MG63 (cell line): ENCODE data around the gene USP12. TPM values are rescaled to one million over a fixed set of nuclear protein-coding genes. Genes with fewer than 3 reads are reported as not detected.

Experiments used
- DNase-seq: peaks from one replicate; pipeline ENCODE4 v3.0.0-alpha.2; 2020
- H3K27me3 ChIP-seq: fragments of 250-450 bp; sonication (Bioruptor Pico); 2 replicates; pipeline ENCODE4 v1.5.1; 2020; ENCODE audit warnings: mild to moderate bottlenecking, moderate library complexity
- H3K36me3 ChIP-seq: fragments of 250-450 bp; sonication (Bioruptor Pico); 2 replicates; pipeline ENCODE4 v1.5.1; 2020; ENCODE audit warnings: mild to moderate bottlenecking, moderate library complexity
- H3K4me3 ChIP-seq: fragments of 250-450 bp; sonication (Bioruptor Pico); 2 replicates; pipeline ENCODE4 v1.5.1; 2020; ENCODE audit warnings: mild to moderate bottlenecking, moderate library complexity
- H3K9me3 ChIP-seq: fragments of 250-450 bp; sonication (Bioruptor Pico); 2 replicates; pipeline ENCODE4 v1.5.1; 2020; ENCODE audit warnings: mild to moderate bottlenecking, moderate library complexity
- total RNA-seq: library from RNA; depleted of rRNA; stranded (reverse); fragments of >200 nt; shearing (Covaris generic); gene quantifications from 2 replicates; pipeline ENCODE4 v1.2.3, GENCODE V29; 2014; ENCODE audit warnings: low replicate concordance

USP12 gene
- total RNA-seq, 1 experiment from 2014 or later = 15.1 TPM

DNA sequence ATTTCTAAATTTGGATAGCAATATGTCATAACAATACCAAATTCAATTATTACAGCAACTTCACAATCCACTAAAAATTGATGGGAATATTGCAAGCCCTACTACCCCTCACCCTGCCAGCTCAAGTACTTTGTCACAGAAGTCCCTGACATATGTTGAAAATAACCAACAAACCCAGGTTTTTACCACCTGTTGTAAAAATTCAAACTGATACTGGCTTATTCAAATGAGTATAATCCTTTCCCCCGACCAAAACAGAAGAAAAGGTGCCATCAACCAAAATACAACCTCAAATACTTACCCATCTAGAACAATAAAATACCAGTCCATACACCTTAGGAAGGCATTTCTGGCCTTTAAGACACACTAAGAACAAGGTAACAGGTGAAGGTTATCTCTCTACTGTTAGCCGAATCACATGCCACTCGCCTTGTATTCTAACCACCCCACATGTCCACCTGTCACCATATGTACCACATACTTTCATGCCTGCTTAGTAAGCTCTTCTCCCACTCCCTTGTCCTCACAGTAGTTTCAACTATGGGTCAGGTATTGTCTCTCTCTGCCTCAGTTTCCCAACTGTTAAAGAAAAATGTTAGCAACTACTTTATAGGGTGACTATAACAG is 53.1 kb downstream of the USP12 start:
- Histone ChIP-seq H3K4me3 (no peak overlapping the region), H3K27me3 (no peaks in the 10 kb centered on the region), H3K36me3 (peaks cover 19% of the 10 kb centered on the region), H3K9me3 (peaks cover 4% of the 10 kb centered on the region)
- DNase-seq = no peak

DNA sequence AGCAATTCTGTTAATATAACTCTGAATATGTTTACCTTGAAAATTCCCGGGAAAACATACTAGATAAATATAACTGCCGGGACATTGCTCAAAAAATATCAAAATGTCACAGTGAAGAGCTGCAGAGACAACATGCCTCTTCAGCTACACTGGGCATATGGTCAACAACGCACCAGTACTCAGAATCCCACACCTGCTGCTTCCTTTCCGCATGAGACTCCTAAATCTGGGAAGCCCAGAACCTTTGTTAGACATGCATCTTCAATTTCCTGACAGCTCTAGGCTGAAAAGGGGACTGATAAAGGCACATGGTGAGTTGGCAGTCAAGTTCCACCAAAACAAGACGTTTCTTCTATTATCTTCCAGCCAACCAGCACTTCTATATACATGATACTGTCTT is 53.7 kb downstream of the USP12 start:
- no peak overlapping the region for H3K4me3 ChIP-seq
- H3K36me3 ChIP-seq = peaks cover 16% of the 10 kb centered on the region
- H3K27me3 ChIP-seq = no peaks in the 10 kb centered on the region
- no peaks in the 10 kb centered on the region; the same call in 1 of the 2 replicates for H3K9me3 ChIP-seq
- DNase-seq = no peak

DNA sequence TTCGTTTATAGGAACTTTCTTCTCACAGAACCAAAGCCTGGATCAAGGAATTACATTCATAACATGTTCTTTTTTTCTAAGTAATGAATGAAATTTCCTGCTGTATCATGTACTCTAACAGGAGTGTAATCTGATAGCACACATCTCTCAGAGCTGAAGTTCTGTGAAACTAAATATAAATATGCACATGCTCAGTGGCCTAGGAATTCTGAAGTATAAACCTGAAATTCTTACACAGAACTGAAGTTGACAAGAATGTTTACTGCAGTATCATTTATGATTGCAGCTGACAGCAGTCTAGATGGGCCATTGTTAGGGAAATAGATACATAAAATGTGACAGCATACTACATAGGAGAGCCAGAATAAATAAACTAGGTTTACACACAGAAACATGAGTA is 54.5 kb downstream of the USP12 start:
- H3K27me3 ChIP-seq = no peaks in the 10 kb centered on the region
- no peak overlapping the region for H3K4me3 ChIP-seq
- H3K36me3 ChIP-seq = peaks cover 16% of the 10 kb centered on the region
- H3K9me3 ChIP-seq = no peaks in the 10 kb centered on the region
- DNase-seq = no peak

DNA sequence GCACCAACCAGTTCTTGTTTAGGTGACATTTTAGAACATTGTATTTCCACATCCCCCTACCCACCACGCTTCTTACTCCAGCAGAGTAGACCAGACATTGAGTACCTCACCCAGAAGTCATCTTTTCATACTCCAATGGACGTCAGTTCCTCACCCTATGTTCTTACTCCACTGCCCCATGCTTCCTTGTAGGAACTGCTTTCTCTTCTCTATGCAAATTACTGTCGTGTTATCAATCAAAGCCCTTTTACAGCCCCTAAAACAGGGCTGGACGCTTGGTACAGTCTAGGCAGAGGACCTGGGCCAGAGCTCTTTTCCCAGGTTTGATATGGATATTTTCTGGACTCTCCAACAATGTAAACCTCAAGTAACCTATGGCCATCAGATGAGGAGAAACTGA is 58.2 kb downstream of the USP12 start:
- Histone ChIP-seq H3K27me3 (no peaks in the 10 kb centered on the region), H3K4me3 (no peak overlapping the region), H3K36me3 (peaks cover 16% of the 10 kb centered on the region), H3K9me3 (no peaks in the 10 kb centered on the region)
- no peak for DNase-seq

DNA sequence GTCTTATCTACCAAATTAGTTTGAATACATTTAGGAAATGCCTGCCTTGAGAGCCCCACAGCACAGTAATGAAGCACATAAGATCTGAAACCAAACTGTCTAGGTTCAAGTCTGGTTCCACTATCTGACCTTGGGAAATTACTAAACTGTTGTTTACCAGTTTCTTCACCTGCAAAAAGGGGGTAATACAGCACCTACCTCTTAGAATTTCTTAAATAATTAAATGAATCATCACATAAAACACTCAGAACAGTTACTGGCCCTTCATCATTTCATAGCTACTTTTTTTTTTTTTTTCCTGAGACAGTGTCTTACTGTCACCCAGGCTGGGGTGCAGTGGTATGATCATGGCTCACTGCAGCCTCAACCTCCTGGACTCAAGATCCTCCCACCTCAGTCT is 59.6 kb downstream of the USP12 start:
- H3K27me3 ChIP-seq = no peaks in the 10 kb centered on the region
- no peaks in the 10 kb centered on the region for H3K9me3 ChIP-seq
- no peak for DNase-seq
- H3K36me3 ChIP-seq = peaks cover 16% of the 10 kb centered on the region
- no peak overlapping the region for H3K4me3 ChIP-seq

DNA sequence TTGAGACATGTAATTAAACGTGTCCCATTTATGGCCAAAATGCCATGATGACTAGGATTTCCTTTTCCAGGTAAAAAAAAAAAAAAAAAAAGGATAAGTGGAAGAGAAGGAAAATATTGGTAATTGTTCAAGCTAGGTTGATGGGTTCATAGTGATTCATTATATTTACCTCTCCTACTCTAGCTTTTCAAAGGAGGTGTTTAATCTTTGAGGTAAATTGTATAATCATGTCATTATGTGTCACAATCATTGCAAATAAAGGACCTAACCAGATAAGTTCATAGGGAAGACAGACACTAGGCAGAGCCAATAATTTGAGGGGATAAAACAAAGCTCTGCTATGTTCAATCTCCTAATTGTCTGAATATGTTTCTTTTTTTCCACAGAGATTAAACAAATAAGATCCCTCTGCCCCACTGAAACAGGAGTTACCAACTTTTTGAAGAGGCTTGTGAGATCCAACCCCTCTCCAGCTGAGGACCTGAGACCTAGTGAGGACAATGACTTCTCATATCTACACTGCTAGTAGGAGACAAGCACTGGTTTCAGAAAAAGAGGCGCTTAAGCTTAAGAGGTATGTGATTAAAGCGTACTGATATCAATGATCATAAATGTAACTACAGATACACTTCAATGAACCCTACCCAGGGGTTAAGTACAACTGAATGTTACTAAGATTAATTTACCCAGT is 61.4 kb downstream of the USP12 start:
- no peak overlapping the region for H3K4me3 ChIP-seq
- H3K27me3 ChIP-seq = no peaks in the 10 kb centered on the region
- H3K9me3 ChIP-seq = no peaks in the 10 kb centered on the region
- peaks cover 13% of the 10 kb centered on the region for H3K36me3 ChIP-seq
- no peak for DNase-seq

DNA sequence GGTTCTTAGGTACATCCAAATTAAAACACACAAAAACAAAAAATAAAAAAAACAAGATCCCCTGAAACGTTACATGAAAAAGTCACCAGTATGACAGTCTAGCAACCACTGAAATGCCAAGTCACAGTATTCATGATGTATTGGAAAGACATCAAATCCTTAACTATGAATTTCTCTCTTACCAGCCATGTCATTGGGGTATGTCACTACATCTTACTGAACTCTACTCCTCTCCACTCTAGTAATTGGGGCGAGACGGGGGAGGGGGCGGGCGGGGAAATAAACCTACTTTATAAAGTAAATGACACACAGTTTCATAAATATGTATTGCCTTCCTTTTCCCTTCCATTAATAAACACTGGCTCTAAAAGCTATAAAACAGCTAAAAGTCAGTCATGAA is 65.5 kb downstream of the USP12 start:
- DNase-seq = no peak
- Histone ChIP-seq H3K9me3 (no peaks in the 10 kb centered on the region), H3K36me3 (peaks cover 12% of the 10 kb centered on the region), H3K4me3 (no peak overlapping the region), H3K27me3 (no peaks in the 10 kb centered on the region)

DNA sequence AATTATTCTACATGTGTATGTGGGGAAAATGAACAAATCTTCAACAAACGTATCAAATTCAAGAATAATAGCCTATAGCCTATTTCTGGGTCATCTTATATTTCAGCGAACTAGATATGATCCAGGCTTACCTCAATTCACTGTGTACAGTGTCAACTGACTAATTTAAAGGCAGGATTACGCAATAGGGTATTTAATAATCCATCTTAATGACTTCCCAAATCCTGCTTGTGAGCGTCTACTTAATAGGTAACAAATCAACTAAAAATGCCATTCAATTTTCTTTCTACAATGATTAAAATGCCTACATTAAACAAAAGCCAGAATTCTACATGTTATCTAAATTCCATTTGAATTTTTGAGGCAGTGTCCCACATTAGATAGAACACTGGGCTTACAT is 67.0 kb downstream of the USP12 start:
- H3K27me3 ChIP-seq = no peaks in the 10 kb centered on the region
- no peaks in the 10 kb centered on the region for H3K9me3 ChIP-seq
- no peak for DNase-seq
- H3K36me3 ChIP-seq = peaks cover 17% of the 10 kb centered on the region
- no peak overlapping the region for H3K4me3 ChIP-seq

DNA sequence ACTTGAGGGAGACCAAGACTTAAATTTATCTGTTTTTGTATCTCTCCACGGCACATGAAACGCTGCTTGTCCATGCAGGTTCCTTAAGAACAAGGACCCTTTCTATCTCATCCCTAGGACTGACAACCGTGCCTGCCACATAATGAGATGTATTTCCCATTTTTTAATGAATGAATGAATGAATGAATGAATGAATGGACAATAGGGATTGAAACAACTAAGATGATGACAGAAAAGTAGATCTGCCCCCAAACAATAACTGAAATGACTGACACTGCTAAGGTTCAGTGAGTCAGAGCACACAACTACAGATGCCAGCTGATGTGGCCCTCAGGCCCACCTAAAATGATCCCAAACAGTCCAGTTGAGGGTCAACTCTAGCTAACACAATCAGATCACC is 69.8 kb downstream of the USP12 start:
- Histone ChIP-seq H3K27me3 (no peaks in the 10 kb centered on the region), H3K9me3 (no peaks in the 10 kb centered on the region), H3K36me3 (peaks cover 17% of the 10 kb centered on the region), H3K4me3 (no peak overlapping the region)
- DNase-seq = no peak

DNA sequence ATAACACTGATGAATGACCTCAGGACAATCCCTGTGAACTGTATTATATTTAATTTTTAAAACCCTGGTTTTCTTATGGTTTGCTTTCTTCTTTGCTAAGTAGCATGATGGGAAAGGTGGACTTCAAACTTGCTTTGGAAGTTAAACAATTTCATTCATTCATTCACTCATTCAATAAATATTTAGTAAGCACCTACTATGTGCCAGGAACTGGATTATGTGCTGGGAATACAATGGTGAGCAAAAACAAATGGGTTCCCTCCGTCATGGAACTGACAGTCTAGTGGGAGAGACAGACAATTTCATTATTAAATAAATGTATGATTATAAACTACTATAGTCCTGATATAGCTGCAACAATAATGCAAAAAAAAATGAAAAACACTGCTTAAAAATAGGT is 70.3 kb downstream of the USP12 start:
- Histone ChIP-seq H3K9me3 (no peaks in the 10 kb centered on the region), H3K27me3 (no peaks in the 10 kb centered on the region), H3K4me3 (no peak overlapping the region), H3K36me3 (peaks cover 17% of the 10 kb centered on the region)
- DNase-seq = no peak

DNA sequence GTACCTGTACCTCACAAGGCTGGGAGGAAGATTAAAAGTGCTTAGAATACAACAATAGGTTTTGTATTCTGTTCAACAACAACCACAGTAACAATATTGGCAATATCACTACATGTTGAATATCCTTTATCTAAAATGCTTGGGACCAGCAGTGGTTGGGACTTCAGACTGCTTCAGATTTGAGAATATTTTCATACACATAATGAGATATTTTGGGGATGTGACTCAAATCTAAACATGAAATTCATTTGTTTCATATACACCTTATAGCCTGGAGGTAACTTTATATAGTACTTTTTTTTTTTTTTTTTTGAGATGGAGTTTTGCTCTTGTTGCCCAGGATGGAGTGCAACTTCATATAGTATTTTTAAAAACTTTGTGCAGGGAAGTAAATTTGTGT is 73.9 kb downstream of the USP12 start:
- Histone ChIP-seq H3K9me3 (no peaks in the 10 kb centered on the region), H3K27me3 (no peaks in the 10 kb centered on the region), H3K36me3 (peaks cover 22% of the 10 kb centered on the region), H3K4me3 (no peak overlapping the region)
- no peak for DNase-seq

DNA sequence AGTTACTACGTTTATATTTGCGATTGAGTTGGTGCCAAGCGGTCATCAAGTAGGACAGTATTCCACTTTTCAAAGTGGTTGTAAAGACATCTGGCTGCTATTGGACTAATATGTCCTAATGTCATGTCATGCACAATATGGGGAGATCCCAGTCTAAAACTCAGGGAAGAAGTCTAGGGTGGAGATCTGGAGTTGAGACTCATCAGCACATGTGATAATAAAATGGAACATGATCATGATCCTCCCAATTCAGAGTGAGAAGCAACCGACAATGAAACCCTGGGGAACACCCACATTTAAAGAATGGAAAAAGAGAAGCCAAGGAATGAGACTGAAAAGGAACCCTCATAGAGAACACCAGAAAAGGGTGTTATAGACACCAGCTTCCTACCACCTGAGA is 80.2 kb downstream of the USP12 start:
- DNase-seq = no peak
- no peak overlapping the region for H3K4me3 ChIP-seq
- peaks cover 31% of the 10 kb centered on the region for H3K36me3 ChIP-seq
- no peaks in the 10 kb centered on the region for H3K9me3 ChIP-seq
- no peaks in the 10 kb centered on the region for H3K27me3 ChIP-seq

DNA sequence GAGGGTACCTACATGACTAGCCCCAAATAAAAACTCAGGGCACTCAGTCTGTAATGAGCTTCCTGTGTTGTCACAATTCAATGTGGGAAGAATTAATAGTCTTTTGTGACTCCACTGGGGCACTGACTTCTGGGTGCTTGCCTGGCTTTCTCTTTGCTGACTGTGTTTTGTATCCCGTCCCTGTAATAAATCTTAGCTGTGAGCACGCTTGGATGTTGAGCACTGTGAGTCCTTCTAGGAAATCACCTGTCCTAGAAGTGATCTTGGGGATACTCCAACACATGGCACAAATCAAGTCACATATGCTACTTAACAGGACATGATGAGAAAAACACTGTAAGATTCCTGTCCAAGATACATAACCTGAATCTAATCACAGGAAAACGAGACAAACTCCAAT is 83.0 kb downstream of the USP12 start:
- no peaks in the 10 kb centered on the region for H3K27me3 ChIP-seq
- peaks cover 28% of the 10 kb centered on the region for H3K36me3 ChIP-seq
- no peaks in the 10 kb centered on the region for H3K9me3 ChIP-seq

DNA sequence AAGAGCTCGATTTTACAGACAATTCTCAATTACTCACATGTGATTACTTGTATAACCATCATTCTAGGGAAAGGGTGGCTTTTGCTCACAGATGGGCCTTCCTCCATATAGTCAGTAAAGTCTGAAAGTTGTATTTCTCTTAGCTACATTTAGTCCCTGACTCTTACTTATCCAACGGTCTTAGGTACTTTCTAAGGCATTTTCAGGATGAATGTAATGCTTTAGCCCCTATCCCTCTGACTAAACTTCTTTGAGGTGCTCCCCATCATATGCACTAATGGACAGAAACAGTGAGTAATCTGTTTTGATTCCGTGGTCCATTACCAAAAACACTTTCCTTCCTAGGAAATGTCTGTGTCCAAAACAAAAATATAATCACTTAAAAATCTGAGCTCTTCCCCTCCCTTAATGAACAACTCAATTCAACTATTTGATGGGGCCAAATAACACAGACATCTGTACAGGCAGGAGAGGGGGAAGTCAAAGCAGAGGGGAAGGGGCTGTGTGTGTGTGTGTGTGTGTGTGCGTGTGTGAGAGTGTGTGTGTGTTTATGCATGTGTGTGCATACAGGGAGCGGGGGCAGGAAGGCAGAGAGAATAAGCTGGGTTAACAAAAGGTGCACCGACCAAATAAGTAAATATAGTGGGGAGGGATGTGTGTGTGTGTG is 84.9 kb downstream of the USP12 start:
- Histone ChIP-seq H3K27me3 (no peaks in the 10 kb centered on the region), H3K9me3 (no peaks in the 10 kb centered on the region), H3K36me3 (peaks cover 39% of the 10 kb centered on the region), H3K4me3 (no peak overlapping the region)
- no peak for DNase-seq

More for the DNA sequence above, 83.0 kb downstream of the USP12 start:
- no peak for DNase-seq
- no peak overlapping the region for H3K4me3 ChIP-seq

DNA sequence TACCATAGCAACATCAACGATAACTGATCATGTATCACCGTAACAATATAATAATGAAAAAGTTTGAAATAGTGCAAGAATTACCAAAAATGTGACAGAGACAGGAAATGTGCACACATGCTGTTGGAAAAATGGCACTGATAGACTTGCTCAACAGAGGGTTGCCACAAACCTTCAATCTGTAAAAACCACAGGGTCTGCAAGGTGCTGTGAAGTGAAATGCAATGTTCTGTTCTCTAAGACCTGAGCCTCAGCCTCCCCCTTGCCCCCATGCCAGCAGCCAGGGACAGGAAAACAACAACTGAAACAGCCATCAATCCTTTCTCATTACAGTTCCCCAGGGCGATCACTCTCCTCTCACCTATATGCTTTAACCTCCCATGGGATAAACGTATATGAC is 88.4 kb downstream of the USP12 start:
- no peak overlapping the region for H3K4me3 ChIP-seq
- H3K9me3 ChIP-seq = no peaks in the 10 kb centered on the region
- H3K36me3 ChIP-seq = peaks cover 41% of the 10 kb centered on the region
- H3K27me3 ChIP-seq = no peaks in the 10 kb centered on the region
- DNase-seq = no peak

DNA sequence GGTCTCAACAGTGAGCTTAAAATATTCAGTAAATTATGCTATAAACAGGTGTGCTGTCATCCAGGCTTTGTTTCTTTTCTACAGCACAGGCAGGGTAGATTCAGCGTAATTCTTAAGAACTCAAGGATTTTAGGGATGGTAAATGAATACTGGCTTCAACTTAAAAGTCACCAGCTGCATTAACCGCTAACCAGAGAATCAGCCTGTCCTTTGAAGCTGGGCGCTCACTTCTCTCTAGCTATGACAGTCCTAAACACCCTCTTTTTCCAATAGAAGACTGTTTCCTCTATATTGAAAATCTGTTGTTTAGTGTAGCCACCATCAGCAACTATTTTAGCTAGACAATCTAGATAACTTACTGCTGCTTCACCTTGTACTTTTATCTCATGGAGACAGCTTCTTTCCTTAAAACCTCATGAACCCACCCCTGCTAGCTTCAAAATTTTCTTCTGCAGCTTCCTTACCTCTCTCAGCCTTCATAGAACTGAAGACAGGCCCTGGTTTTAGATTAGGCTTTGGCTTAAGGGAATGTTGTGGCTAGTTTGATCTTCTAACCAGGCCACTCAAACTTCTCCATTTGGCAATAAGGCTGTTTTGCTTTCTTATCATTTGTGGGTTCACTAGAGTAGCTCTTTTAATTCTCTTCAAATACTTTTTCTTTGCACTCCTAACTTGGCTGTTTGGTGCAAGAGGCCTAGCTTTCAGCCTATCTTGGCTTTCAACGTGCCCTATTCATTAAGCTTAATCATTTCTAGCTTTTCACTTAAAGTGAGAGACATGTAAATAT is 89.5 kb downstream of the USP12 start:
- Histone ChIP-seq H3K36me3 (peaks cover 36% of the 10 kb centered on the region), H3K4me3 (no peak overlapping the region), H3K9me3 (no peaks in the 10 kb centered on the region), H3K27me3 (no peaks in the 10 kb centered on the region)
- DNase-seq = no peak
